ENCODE measurements around the gene GPR107.

GPR107 gene

DNA sequence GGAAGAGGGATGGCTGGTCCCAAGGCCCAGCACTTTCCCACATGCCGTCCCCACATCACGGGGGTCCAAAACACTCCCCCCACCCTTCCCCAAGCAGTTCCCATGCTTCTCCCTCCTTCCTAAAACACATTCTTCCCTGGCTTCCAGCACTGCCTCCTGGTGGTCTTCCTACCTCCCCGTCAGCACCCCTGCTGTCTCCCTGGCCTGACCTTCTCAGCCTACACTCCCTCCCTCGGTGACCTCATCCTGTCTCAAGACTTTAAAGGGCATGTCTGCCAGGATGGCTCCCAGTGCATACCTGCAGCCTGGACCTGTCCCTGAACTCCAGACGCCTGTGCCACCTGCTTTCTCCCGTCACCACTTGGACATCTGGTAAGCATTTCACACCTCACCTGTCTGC is 114.2 kb downstream of the GPR107 start:
- no peak for DNase-seq

DNA sequence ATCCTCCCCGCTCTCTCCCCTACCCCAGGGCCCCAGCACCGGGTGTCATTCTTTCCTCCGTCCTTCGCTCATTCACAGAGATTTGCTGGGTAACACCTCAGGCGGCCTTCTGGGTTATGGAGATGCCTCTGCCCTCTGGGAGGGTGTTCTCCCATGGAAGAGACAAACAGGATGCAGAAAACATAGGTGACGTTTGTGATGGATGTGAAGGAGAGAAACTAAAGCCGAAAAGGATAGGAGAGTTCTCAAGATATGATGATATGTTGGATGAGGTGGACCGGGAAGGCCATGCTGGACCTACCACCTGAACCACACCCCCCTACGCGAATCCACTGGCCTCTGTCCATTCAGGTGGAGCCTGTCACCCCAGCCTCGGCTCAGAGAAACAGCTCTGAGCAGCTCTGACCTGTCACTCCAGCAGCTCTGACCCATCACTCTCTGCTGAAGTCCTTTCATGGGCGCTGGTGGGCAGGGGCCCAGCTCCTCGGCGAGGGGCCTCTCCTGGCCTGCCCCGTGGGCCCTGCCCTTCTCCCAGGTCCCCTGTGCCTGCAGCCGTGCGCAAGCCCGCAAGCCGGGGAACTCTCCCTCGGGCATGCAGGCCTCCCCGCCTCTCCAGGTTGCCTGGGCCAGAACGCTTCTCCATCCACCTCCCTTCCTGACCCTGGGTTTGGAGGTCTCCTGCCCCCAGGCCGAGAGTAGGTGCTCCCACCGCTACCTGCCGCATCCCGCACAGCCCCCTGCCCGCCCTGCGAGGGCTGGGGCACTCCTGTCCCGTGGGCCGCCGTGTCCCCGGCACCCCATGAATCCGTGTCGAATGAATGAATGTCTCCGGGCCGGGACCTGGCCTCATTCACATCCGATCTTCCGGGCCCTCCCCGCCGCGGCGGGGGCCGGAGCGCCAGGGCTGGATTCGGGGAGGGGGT is 117.8 kb downstream of the GPR107 start:
- no peak for DNase-seq

DNA sequence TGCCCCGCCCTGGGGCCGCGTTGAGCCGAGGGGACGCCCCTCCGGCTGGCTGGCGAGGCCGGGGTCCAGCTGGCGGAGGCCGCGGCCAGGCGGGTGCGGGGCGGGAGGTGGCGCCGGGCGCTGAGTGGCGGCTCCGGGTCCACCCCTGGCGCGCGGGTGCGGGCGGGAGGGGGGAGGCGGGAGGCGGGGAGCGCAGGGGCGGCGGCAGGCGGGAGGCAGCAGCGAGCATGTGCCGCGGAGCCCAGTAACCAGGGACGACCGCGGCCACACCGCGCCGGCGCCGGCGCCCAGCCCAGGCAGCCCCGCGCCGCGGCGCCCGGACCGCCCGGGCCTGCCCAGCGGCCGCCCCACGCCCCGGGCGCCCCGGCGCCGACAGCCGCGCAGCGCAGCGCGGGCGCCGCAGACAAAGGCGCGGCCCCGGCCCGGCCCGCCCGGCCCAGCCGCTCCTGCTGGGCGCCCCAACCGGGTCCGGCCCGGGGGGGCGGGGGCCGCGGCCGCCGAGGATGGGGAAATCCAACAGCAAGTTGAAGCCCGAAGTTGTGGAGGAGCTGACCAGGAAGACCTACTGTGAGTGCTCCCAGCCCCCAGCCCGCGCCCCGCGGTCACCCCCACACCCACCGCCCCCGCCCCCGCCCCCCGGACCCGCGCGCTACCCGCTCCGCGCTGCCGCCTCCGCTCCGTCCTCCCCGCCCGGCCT is 118.6 kb downstream of the GPR107 start, which contains the start of gene NCS1:
TSS of gene NCS1 (plus strand) at position 244 of the 697 bp plus-strand sequence. CDS start at position 504, 260 bp downstream.
- peak; percentile 53 to 71 for DNase-seq

DNA sequence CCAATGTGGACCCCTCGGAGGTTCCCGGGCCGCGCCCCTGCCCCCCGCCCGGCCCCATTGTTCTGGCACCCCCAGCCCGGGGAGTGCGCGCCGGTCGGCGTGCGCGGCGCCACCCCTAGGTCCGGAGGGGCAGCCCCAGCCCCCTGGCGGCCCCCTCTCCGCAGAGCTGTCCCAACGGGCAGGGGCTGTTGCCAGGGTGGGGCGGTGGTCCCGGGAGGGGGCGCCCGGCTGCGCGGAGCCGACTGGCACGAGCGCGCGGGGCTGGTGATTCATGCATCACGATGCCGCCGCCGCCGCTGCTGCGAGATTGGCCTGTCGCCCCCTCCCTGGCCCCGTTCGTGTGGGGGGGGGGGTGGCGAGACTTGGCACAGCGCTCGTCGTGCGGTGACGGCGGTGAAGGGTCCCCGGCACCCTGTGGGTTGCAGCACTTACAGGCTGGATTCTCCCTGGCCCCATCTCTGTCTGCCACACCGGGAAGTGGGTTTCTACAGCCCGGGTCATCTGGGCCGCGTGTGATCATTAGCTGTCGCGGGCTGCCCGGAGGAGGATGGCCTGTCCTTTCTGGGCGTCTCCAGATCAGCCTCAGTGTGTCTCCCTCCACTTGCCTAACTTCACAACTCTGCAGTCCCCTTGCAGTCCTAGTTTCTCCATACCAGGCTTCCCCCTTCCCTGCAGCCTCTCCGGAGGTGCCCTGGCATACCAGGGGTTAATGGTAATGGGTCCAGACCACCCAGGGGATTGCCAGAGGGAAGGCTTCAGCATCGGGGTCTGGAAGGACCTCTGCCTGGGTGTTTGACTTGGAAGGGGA is 119.4 kb downstream of the GPR107 start:
- DNase-seq: peak; percentile 45 to 53

DNA sequence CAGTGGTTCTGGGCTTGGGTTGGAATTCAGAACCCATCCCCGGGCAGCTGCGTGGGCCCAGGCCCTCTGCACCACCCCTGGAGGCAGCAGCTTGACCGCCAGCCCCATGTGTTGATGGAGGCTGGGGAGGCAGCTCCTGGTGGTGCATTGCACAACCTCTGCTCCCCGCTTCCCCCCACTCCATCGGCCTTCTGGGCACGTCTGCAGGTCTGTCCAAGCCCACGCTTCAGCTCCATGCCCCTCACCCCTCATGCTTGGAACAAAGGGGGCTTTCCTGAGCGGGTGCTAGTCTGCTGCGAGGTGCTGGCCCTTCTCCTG is 119.9 kb downstream of the GPR107 start:
- DNase-seq: no peak

DNA sequence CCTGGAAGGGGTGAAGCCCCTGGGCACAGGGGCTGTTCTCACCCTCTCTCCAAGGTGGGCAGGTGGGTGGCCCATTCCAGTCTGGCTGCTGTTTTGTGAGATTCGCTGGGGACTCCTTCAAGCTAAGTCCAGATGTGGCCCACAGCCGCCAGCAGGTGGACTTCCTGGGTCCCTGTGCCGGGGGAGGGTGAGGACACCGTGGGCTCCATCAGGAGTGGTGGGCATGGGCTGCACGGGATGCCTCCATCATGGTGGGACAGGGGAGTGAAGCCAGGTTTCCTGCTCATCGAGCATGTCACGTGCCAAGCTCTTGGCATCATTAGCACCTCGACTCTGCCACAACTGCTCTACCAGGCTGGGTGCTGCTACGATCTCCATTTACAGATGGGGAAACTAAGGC is 120.3 kb downstream of the GPR107 start:
- no peak for DNase-seq

DNA sequence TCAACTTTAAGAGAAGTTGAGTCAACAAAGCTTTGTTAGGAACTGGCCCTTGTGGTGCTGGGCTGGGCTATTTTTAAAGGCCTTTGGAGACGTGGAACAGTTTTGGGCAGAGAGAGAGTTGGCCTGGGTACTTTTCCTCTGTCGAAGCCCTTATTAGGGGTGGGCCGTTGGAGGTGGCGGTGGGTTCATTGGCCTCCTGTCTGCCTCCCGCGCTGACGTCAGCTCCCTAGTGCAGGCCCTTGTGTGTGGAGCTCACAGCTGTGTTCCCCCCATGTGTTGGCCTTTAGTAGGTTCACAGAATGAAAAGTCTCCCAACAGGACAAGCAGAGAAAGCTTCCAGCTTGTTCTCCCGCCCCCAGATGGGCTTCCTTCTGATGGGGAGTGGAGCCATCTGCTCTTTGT is 121.2 kb downstream of the GPR107 start:
- DNase-seq: no peak

DNA sequence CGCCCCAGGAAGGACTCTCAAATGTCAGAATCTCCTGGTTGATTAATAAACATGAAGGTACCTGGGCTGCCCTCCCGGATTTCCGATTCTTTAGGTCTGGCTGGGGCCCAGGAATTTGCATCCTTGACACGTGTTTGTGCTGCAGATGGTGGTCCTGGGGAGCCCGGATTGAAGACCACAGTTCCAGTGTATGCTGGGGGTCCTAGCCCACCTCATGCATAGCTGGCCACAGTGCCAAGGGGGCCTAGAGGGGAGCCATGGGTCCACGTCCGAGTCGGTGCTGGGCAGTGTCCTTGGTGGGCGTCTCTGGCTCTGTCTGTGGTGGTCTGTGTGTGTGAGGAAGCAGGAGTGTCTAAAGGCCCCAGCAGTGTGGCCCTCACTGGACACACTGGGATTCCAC is 121.6 kb downstream of the GPR107 start:
- no peak for DNase-seq

DNA sequence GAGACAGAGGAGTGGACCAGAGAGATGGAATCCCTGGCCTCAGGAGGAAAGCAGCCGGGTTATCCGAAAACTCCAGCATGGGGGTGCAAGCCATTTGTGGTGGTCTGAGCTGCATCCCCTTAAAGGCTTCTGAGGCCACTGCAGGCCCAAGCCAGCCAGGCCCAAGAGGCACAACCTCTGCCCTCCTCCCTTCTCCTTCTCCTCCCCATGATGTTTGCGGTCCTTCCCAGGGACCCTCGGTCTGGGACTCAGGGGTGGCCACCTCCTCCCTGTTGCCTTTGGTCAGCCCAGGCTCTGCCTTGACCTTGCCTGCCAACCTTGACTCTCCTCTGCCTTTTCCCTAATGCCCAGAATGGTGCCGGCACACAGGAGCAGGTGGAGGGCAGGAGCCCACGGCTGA is 123.1 kb downstream of the GPR107 start:
- no peak for DNase-seq

DNA sequence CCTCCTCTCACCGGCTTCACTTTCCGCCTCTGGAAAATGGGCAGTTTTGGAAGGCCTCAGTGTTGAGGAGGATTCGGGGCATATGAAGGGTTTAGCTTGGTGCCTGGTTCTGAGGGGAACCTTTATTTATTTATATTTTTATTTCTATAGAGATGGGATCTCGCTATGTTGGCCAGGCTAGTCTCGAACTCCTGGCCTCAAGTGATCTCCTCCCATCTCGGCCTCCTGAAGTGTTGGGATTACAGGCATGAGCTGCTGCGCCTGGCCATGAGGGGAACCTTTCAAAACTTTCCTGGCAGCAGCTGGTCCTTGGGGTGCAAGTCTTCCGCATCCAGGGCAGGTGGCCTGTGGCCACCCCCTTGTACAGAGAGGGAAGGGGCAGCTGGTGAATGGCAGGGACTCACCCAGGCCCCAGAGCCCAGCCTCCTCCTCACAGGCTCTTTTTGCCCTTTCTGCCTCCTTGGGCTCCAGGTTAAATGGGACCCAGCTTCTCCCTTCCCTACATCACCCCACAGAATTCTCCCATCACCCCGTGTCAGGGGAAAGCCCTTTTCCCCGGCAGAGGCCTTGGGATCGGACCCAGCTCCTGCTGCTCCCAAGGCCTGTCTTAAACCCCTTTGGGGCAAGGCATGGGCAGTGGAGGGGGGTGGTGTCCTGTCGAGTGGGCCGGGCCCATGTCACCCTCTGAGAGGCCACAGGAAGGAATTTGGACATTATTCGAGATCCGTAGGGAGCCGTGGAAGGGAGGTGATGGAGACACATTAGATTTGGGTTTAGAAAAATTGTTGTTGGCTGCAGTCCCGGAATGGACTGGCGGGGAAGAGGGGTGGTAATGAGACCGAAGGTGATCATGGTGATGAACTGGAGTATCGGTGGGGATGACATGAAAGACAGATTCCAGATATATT is 124.4 kb downstream of the GPR107 start:
- DNase-seq: no peak

DNA sequence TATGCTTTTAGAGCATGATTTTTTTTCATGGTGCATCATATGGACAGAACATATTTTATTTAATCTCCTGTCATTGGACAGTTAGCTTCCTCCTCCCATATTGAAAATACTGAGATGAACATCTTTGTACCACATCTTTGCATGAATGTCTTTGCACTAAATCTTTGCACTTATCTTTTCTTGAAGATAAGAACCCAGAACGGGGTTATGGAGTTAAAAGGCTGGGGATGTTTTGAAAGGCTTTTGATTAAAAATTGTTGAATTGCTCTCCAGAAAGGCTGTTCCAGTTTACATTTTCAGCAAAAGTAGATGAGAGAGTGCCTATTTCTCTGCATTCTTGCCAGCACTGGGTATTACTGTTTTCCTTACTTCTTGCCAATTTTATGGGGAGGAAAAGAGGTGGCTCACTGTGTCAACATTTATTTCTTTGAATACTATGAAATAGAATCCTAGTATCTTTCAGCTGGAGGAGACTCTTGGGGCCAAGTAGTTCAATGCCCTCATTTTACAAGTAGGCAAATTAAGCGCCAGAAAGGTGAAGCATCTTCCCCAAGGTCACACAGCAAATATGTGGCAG is 125.7 kb downstream of the GPR107 start:
- no peak for DNase-seq

DNA sequence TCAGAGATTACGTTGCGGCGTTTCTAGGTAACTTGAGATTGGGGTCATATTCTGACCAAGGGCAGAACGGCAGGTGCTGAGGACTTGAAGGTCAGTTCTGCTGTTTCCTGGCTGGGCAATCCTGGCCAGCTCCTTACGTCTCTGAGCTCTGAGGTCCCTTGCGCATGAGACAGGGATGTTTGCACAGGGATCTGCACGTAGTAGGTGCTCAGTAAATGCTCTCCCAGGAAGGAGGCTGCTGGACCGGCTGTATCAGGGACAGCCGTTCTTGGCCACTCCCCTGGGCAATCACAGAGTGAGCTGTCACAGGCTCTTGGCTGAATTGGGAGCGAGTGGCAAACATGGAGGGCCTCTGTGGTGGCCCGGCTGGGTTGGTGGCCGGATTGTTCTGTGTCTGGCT is 126.8 kb downstream of the GPR107 start:
- DNase-seq: no peak

DNA sequence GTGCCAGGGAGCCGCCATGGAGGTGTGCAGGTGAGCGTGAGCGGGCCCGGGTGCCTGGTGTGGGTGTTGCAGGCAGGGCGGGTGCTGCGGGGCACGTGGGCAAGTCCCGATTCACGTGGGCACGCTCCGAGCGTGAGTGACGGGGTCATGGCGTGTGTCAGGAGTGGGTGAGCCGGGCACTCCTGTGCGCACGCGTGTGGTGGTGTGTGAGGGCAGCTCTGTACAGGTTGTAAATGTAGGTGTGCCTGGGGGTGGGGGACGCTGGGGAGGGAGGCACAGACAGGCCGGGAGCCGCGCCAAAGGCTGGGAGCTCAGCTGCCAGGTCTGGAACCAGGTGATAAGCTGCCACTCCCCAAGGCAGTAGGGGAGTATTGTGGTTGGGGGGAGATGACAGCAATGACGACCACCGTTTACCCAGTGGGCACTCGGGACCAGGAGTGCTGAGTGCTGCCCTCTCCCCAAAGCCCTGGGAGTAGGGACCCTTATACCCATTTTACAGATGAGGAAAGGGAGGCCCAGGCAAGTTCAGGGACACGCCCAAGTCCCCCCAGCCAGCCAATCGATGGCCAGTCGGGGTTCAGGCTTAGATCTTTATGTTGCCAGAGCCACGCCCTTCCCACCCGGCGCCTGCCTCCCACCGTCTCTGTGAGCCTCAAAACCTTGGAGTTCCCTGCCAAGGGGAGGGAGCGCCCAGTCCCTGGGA is 128.1 kb downstream of the GPR107 start:
- DNase-seq: no peak

DNA sequence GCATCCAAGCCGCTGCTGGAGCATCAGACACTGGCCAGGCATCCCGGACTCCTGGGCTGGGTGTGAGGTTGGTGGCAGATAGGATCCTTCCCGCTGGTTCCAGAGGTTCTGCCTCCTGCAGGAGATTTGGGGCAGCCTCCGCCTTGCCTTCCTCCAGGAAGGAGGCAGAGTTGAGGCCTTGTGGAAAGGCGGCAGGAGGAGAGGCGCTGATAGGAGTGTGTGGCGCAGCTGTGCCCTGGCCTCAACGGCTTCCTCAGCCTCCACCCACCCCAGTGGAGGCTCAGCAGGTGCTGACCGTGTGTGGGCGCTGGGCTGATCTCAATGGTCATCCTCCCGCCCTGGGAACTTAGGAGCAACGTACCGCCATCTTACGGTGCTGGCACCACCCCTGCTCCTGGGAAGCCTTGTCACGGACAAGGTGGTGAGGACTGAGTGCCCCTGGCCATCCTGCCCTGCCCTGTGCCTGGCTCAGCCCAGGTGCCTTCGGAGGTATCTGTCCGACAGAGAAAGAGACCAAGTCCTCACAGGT is 128.7 kb downstream of the GPR107 start:
- DNase-seq: no peak

DNA sequence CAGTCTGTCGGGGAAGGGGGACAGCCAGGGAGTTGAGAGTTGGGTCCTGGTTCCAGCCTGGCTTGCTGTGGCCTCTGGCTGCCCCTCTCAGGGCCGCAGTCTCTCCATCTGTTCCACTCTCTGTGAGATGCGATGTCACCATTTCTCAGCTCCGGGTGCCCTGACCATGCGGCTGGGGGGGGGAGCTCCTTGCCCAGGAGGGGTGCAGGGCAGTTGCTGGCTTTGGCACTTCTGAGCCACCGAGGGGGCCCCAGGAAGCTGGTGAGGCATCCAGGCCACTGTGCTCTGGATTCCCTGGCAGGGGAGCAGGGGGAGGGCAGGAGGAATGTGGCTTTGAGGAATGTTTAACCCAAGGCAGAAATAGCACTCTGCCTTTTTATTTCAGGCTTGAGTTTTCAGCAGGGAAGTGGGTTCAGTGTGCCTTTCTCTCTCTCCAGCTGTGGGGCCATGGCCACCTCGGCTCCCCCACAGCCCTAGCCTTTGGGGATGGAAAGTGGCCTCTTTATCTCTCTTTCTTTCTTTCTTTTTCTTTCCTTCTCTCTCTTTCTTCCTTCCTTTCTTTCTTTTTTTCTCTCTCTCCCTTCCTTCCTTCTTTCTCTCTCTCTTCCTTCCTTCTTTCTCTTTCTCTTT is 129.5 kb downstream of the GPR107 start:
- DNase-seq: no peak

DNA sequence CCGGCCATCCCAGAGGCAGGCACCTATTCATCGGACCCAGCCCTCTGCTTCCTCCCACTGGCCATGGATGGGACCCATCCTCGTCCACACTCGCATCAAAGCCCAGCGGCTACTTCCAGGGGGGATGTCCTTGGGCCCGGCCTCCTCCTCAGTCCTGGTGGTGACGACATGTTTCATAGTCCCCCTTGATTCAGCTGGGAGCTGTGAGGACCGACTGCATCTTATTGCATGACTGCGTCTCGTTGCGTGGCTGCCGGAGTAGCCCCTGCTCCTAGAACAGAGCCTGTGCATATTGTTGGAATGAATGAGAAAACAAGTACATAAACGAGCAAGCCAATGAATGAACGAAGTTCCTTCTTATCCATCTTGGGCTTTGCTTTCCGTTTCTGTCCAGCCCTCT is 131.3 kb downstream of the GPR107 start:
- DNase-seq: no peak

DNA sequence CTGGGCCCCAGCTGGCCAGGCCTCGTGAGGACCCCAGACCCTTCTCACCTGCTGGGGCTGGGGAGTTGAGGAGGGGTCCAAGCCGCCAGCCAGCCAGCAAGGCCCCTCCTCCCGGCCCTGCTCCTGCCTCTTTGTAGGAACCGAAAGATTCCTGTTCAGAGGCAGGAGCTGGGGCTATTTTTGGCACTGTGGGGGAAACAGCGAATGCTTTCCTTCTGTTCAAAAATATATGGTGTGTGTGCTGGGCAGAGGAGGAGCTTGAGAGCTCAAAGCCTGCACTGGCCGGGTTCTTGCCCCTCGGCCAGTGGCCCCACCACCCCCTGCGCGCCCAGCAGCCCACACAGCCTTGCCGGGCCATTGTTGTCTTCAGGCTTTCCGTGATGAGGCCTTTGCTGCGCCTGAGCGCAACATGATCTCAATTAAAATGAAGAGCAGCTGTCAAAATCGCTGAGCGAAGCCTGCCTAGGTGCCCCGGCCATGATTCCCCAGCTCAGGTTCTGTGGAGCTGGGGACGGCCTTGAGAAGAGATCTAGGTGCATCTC is 131.9 kb downstream of the GPR107 start:
- no peak for DNase-seq

DNA sequence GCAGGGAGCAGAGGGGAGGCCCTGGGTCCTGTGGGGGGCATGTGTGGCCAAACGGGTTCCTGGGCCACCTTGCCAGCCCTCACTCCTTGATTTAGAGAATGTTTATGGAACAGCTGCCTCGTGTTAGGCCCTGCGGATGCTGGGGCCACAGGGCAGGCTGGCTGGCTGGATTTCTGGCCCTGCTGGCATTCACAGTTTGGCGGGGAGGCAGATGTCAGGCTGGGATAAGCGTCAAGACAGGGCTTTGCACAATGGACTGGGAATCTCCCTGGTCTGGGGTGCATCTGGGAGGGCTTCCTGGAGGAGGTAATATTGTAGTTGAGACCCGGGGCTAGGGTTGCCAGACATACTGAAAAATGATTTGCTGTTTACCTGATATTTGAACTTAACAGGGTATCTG is 132.3 kb downstream of the GPR107 start:
- DNase-seq: no peak

DNA sequence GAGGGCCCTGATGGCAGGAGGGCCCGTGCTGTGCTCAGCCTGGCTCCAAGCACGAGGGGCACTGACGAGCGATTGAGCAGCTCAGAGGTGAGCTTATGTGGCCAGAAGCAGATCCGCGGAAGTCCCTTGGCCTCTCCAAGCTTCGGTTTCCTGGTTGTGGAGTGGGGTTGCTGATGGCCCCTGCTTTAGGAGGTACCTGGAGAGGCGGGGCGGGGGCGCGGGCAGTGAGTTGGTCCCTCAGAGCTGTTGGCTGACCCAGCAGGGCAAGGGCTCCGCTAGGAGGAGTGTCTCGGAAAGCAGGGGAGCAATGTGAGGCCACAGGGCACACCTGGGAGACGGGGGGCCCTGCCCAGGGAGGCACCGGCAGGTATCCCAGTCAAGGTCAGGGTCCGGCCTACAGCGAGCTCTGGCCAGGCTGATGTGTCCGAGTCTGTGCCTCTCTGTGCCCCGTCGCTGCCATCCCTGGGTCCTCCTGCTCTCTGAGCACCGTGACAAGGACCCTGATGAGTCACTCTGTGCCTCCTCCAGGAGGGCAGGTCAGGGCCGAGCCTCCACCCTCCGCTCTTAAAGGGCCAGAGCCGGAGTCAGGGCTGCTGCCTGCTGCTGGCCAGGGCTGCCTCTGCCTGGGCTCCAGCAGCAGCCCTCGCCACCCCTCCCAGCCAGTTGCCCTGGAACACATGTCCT is 133.3 kb downstream of the GPR107 start:
- DNase-seq: no peak

DNA sequence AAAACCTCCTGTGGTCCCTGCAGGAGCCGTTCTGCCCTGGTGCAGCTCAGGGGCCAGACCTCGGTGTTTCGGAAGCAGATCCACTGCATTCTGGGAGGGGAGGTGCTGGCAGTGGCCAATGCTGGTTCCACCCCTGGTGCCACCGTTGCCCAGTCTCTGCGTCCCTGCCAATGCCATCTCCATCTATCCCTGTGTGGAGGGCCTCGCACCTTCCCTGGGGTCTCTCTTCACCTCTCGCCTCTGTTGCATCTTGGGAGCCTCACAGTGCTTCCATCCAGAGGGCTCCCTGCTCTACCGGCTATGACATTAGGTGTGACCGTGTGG is 133.8 kb downstream of the GPR107 start:
- no peak for DNase-seq
